Ovary (tissue), 9 donors: ENCODE data around the gene CELA3B. TPM values are rescaled to one million over a fixed set of nuclear protein-coding genes. Genes with fewer than 3 reads are reported as not detected.
"Not testable (repeated sequence)": the region's sequence is repeated elsewhere in the genome, so short reads cannot be mapped to it uniquely, and the experiment has no call there.

Experiments
- DNase-seq, 5 donors: peaks; one replicate each; pipeline ENCODE4 v3.0.0-alpha.2; 2019 to 2020
- H3K27ac ChIP-seq, 2 donors: fragments of 200-600 bp; one replicate each; pipeline versions ENCODE4 v1.5.1 to v1.8.0; 2019 to 2022
- H3K27me3 ChIP-seq: fragments of 200-600 bp; one replicate; pipeline ENCODE4 v1.8.0; 2022
- H3K36me3 ChIP-seq: fragments of 200-600 bp; sonication (generic); one replicate; pipeline ENCODE4 v1.5.1; 2019
- H3K4me1 ChIP-seq: one replicate; pipeline ENCODE4 v1.8.1; 2013; ENCODE audit warnings: mild to moderate bottlenecking, moderate library complexity; ENCODE audit not compliant: insufficient read depth
- H3K4me3 ChIP-seq: fragments of 200-600 bp; sonication (generic); one replicate; pipeline ENCODE4 v1.5.1; 2017
- H3K9me3 ChIP-seq, 2 donors: fragments of 200-600 bp in 1 of 2; sonication (generic) in 1 of 2; one replicate each; pipeline versions ENCODE4 v1.5.1 to v1.8.1; 2013 to 2019; ENCODE audit warnings: mild to moderate bottlenecking in 1 of 2, moderate library complexity in 1 of 2
- CTCF ChIP-seq, 3 donors: fragments of 450-650 bp in 2 of 3; fragments of 200-600 bp in 1 of 3; IDR thresholded peaks; one replicate each; pipeline versions ENCODE4 v1.5.1 to v1.8.0; 2016 to 2022; ENCODE audit warnings: antibody characterized with exemption in 3 of 3, mild to moderate bottlenecking in 1 of 3
- EP300 ChIP-seq: sonication (generic); formaldehyde crosslinking; IDR thresholded peaks from one replicate; pipeline ENCODE4 v1.6.1; 2017; ENCODE audit warnings: antibody characterized with exemption
- POLR2A ChIP-seq: fragments of 450-650 bp; IDR thresholded peaks from one replicate; pipeline ENCODE4 v1.6.1; 2017; ENCODE audit warnings: antibody characterized with exemption, mild to moderate bottlenecking, moderate library complexity
- WGBS, 3 donors: extraction: QIAGEN DNeasy Blood & Tissue Kit in 1 of 3; methylation state at CpG; one replicate each; pipeline versions ENCODE4 v1.1.5 to v1.1.7; 2013 to 2017; 5-methylcytosine and 5-hydroxymethylcytosine counted together
- intact Hi-C, 4 donors: fragments of 100-400 bp; cut with DNase I; formaldehyde crosslinking; loops; one replicate each; pipeline versions ENCODE4 v1.11.0 to v1.15.1; 2022 to 2023
- polyA plus RNA-seq, 2 donors: library from polyadenylated mRNA; stranded (reverse); fragments of 200-250 nt in 1 of 2; fragments of 350-450 nt in 1 of 2; fragmentation: Illumina TruSeq in 1 of 2; extraction: RNeasy Lipid Tissue Mini Kit (QIAGEN cat#74804) in 1 of 2; gene quantifications; one replicate each; pipeline ENCODE4 v1.2.3, GENCODE V29; 2013 to 2014
- total RNA-seq, 7 donors: library from RNA; depleted of rRNA in 2 of 7; stranded (reverse); fragments of >200 nt in 2 of 7; fragmentation: NEBNext Ultra II Directional in 3 of 7; extraction: Animal tissue kit (Norgen Biotek cat#: 25700) in 3 of 7; gene quantifications; one replicate each; pipeline versions ENCODE4 v1.1.0 to v1.2.4, GENCODE V29; 2016 to 2023
- donor health status: DM: no; HTN: no; CAD: no; lungs with moderate emphysema.
- donor health status: DM: no; HTN: no; CAD: no.
- donor health status: Bipolar disorder and iron deficiency.
- donor health status: DM: yes; HTN: yes; CAD: no.
- donor health status: DM: no; HTN: no; CAD: no.
- donor health status: DM: yes; HTN: yes; CAD: no.

Gene CELA3B
- total and polyA plus RNA-seq, 9 donors = 2.6 to 19.2 (median 15.4) TPM; not detected in 6

DNA sequence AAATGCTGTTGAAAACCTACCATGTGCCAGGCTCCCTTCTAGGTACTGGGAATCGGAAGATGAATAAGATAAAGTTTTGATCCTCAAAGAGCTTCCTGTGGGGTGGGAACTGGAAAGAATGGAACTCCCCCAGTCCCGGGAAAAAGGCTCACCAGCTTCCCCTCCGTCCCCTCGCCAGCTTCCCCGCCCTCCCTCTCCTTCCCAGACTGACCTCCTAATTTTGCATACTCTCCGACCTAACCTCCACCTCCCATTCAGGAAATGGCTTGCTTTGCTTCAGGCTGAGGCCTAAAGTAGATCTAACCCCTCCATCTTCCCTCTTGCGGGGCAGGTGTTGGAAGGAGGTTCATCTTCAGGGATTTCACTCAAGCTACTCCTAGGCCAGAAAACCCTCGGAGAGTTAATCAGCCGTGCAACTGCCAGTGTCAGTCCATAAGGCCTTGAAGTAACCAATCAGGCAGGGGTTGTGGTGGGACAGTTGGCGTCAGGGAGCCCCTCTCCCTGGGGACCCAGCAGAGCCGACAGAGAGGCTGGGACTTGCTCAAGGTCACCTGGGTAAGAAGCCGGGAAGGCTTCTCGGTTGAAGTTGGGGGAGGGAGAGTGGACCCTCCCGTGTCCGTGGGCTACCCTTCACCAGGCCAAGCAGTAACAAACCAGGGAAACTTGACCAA, 21.9 kb downstream of the CELA3B start:
- H3K4me1 ChIP-seq, H3K27ac ChIP-seq, H3K27me3 ChIP-seq, intact Hi-C loops, H3K36me3 ChIP-seq, H3K9me3 ChIP-seq, DNase-seq, H3K4me3 ChIP-seq: not testable (repeated sequence)
- WGBS, 3 donors = 71 to 81% (median 72%) methylated on average over 5 to 15 of the region's 15 CpGs

DNA sequence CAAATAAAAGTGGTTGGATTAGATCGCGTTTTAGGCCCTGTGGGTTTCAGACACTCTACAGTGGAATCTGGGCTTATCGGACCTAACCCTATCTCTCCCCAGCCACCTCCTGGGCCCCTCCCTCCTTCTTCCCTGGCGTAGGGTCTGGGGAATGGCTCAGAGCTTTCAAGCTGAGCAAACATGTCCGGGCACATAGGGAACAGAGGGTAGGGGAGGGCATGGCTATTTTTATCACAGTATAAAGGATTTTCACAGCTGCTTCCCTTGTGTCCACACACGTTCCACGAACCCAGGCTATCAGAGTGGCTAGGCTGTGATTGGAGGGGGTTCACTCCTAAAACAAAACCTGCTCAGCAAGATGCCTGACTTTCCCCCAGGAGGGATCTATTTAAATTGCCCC, 22.8 kb downstream of the CELA3B start:
- H3K9me3 ChIP-seq, H3K27me3 ChIP-seq, H3K4me3 ChIP-seq, intact Hi-C loops, H3K36me3 ChIP-seq, H3K27ac ChIP-seq, DNase-seq, H3K4me1 ChIP-seq: not testable (repeated sequence)
- WGBS, 3 donors = 52 to 71% (median 56%) methylated on average over 7 of the region's 7 CpGs

GRCh38 chr1:22001409-22001808, 24.6 kb downstream of the CELA3B start, which contains the start of gene CELA3A:
Gene CELA3A (plus strand): TSS chr1:22001657. CDS start chr1:22001675, 18 bp downstream.
- intact Hi-C loops = no loop called here
- DNase-seq = no peak
- Histone ChIP-seq H3K4me3 (no peak within 1 kb of the TSS), H3K36me3 (no peaks in the 10 kb centered on the region), H3K27ac (no peak within 1 kb of the TSS), H3K27me3 (no peaks in the 10 kb centered on the region), H3K4me1 (no peaks in the 10 kb centered on the region), H3K9me3 (no peaks in the 10 kb centered on the region)
- TF ChIP-seq EP300 (no peak), CTCF (IDR thresholded peaks at IDR 0.05) (no peak), POLR2A (no peak)
- 25 to 55% (median 47%) methylated on average over 5 of the region's 5 CpGs for WGBS, 3 donors

GRCh38 chr1:22002461-22002860, 25.6 kb downstream of the CELA3B start:
- H3K9me3 ChIP-seq, DNase-seq, intact Hi-C loops, H3K27me3 ChIP-seq, H3K4me3 ChIP-seq, H3K27ac ChIP-seq, H3K36me3 ChIP-seq, H3K4me1 ChIP-seq: not testable (repeated sequence)
- 75 to 77% (median 76%) methylated on average over 5 of the region's 5 CpGs for WGBS, 3 donors

GRCh38 chr1:22002875-22003274, 26.1 kb downstream of the CELA3B start:
- DNase-seq, intact Hi-C loops, H3K4me1 ChIP-seq, H3K9me3 ChIP-seq, H3K27ac ChIP-seq, H3K36me3 ChIP-seq, H3K27me3 ChIP-seq, H3K4me3 ChIP-seq: not testable (repeated sequence)
- 78 to 81% (median 80%) methylated on average over 8 of the region's 8 CpGs for WGBS, 3 donors

GRCh38 chr1:22003959-22004358, 27.1 kb downstream of the CELA3B start:
- H3K27ac ChIP-seq, H3K27me3 ChIP-seq, H3K4me3 ChIP-seq, H3K36me3 ChIP-seq, intact Hi-C loops, DNase-seq, H3K9me3 ChIP-seq, H3K4me1 ChIP-seq: not testable (repeated sequence)
- WGBS, 3 donors = 94% methylated on average over 3 of the region's 3 CpGs

- WGBS, 3 donors = 67 to 69% (median 67%) methylated on average over 18 of the region's 18 CpGs
- H3K27ac ChIP-seq, H3K4me3 ChIP-seq, H3K9me3 ChIP-seq, H3K4me1 ChIP-seq, DNase-seq, H3K27me3 ChIP-seq, H3K36me3 ChIP-seq, intact Hi-C loops: not testable (repeated sequence)
Observed at GRCh38 chr1:22005261-22006149, 28.7 kb downstream of the CELA3B start.

DNA sequence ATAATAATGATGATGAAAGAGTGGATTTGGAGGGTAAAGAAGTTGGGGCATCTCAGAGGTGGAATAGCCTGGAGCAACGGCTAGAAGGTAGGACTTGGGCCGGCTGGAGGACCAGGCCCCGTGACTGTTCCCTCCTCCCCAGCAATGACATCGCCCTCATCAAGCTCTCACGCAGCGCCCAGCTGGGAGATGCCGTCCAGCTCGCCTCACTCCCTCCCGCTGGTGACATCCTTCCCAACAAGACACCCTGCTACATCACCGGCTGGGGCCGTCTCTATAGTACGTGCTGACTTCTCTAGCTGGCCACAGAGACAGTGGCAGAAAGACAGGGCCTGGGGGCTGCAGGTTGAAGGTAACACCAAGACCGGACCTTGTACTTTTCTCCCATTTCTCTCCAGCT, 29.9 kb downstream of the CELA3B start:
- 70 to 84% (median 80%) methylated on average over 11 to 13 of the region's 13 CpGs for WGBS, 3 donors
- H3K4me3 ChIP-seq, H3K27ac ChIP-seq, H3K27me3 ChIP-seq, H3K9me3 ChIP-seq, H3K4me1 ChIP-seq, H3K36me3 ChIP-seq, DNase-seq, intact Hi-C loops: not testable (repeated sequence)

DNA sequence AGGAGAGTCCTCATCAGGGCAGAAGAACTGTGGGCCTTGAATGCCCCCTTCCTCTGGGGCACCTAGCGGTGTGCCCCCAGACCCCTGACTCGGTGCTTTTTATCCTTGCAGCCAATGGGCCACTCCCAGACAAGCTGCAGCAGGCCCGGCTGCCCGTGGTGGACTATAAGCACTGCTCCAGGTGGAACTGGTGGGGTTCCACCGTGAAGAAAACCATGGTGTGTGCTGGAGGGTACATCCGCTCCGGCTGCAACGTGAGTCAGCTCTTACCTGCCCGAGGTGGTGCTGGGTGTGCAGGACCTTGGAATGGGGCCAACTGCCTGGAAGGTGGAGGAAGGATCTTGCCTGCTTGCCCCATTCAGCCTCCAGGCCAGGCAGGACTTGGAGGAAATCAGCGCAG, 30.4 kb downstream of the CELA3B start:
- H3K36me3 ChIP-seq, H3K9me3 ChIP-seq, DNase-seq, intact Hi-C loops, H3K27ac ChIP-seq, H3K4me3 ChIP-seq, H3K27me3 ChIP-seq, H3K4me1 ChIP-seq: not testable (repeated sequence)
- 80 to 88% (median 81%) methylated on average over 9 of the region's 10 CpGs for WGBS, 3 donors

GRCh38 chr1:22009566-22009965, 32.7 kb downstream of the CELA3B start:
- DNase-seq, H3K36me3 ChIP-seq, H3K27me3 ChIP-seq, H3K9me3 ChIP-seq, intact Hi-C loops, H3K4me1 ChIP-seq, H3K27ac ChIP-seq, H3K4me3 ChIP-seq: not testable (repeated sequence)
- 77 to 83% (median 81%) methylated on average over 8 to 11 of the region's 11 CpGs for WGBS, 3 donors
